ENCODE results near the gene SLC20A1.

DNA sequence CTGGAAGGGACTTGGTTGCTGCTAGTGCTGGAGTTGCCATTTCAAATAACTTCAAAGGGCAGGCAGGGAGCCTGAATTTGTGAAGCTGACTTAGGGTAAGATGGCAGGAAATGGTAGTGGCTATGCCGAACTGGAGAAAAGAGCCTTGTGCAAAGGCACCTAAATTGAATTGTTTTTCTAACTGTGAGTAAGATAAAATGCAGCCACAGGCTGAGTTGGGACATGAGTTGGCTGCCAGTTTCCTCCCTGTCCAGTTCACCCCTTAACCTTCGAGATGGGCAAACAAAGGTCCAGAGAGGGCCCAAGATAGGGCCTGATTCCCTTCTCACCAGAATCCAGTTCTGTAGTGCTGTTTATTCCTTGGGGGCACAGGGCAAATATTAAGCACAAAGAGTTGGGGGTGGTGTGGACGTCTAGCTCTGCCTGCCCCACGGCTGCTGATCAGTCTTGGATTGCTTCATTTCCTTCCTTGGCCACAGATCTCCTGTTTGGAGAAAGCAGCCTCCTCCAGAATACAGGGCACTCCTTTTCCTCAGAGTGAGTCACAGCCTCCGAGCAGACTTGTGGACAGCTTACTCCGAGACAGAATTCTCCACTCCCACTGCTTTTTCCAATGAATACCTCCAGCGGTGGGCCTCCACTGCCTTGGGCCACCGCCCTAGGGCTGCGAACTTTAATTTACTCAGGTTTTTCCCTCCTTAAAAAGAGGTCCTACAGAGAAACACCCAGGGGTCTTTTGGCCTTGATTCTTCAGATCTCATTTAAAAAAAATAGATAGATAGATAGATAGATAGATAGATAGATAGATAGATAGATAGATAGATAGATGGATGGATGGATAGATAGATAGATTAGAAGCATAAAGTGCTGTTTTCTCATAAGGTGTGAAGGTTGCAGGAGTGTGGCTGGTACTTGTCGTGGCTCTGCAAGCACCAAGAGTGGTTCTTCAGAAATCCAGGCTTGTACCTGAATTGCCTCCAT lies 18.4 kb upstream of the SLC20A1 start:
- TF ChIP-seq, protein P1, sequence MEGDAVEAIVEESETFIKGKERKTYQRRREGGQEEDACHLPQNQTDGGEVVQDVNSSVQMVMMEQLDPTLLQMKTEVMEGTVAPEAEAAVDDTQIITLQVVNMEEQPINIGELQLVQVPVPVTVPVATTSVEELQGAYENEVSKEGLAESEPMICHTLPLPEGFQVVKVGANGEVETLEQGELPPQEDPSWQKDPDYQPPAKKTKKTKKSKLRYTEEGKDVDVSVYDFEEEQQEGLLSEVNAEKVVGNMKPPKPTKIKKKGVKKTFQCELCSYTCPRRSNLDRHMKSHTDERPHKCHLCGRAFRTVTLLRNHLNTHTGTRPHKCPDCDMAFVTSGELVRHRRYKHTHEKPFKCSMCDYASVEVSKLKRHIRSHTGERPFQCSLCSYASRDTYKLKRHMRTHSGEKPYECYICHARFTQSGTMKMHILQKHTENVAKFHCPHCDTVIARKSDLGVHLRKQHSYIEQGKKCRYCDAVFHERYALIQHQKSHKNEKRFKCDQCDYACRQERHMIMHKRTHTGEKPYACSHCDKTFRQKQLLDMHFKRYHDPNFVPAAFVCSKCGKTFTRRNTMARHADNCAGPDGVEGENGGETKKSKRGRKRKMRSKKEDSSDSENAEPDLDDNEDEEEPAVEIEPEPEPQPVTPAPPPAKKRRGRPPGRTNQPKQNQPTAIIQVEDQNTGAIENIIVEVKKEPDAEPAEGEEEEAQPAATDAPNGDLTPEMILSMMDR (IDR thresholded peaks at IDR 0.05; ENCODE audit: insufficient read depth, low read length, poor library complexity, severe bottlenecking): no peak
- no peak for TF ChIP-seq EZH2phosphoT487 (conservative IDR thresholded peaks at IDR 0.05; ENCODE audit: low read length)

Measured in SU-DHL-6 (cell line).